Measurements from ENCODE around the gene DPP6. TPM values are rescaled to one million over a fixed set of nuclear protein-coding genes. Genes with fewer than 3 reads are reported as not detected.

The DPP6 gene
- total and polyA plus RNA-seq, 2 of the 8 experiments (the other 6 are each of a cell fraction or from before 2014, with no cell fraction given), result 4.7 to 6.8 TPM

- Histone ChIP-seq H2BK20ac (ENCODE audit: low read length) (no peak overlapping the region), H2AFZ (ENCODE audit: low read length) (no peak overlapping the region), H3K27ac (ENCODE audit: low read depth, low read length) (no peak overlapping the region), H2BK5ac (ENCODE audit: low read depth, low read length) (no peak overlapping the region; the same call in 1 of the 2 replicates), H3K9ac (replicated peaks in 1 of 4; ENCODE audit: extremely low read depth in 1 of 4, low read depth in 3 of 4, low read length in 3 of 4) (no peak overlapping the region), H3K36me3 (ENCODE audit: control insufficient read depth in 2 of 4, insufficient read depth in 4 of 4, low read length in 3 of 4) (no peaks in the 10 kb centered on the region; a peak in 1 of 8 replicates), H3K79me2 (ENCODE audit: control insufficient read depth in 1 of 2, insufficient read depth in 2 of 2, low read length in 2 of 2) (no peaks in the 10 kb centered on the region), H3K4me3 (ENCODE audit: extremely low read depth in 1 of 4, insufficient read depth in 2 of 4, low read depth in 3 of 4, low read length in 4 of 4) (no peak overlapping the region), H3K4ac (replicated peaks; ENCODE audit: insufficient read length, low read depth, low read length) (no peak overlapping the region), H3K23me2 (ENCODE audit: low read depth, low read length) (peaks cover 10% of the 10 kb centered on the region; the same call in 1 of the 2 replicates), H3K56ac (replicated peaks; ENCODE audit: insufficient read length, low read depth, low read length) (no peak overlapping the region), H2BK12ac (ENCODE audit: low read depth, low read length) (no peak overlapping the region), H4K20me1 (replicated peaks in 1 of 2; ENCODE audit: control insufficient read depth in 1 of 2, insufficient read depth in 2 of 2, low read length in 2 of 2) (peaks cover 1 to 11% of the 10 kb centered on the region in 2 experiments), H3K79me1 (ENCODE audit: low read depth, low read length) (peaks cover under 1% of the 10 kb centered on the region), H3K27me3 (replicated peaks in 1 of 4; ENCODE audit: control insufficient read depth in 3 of 4, extremely low read depth in 1 of 4, insufficient read depth in 3 of 4, low read length in 3 of 4) (no peaks in the 10 kb centered on the region), H3K14ac (ENCODE audit: insufficient read length) (no peak overlapping the region), H2AK5ac (ENCODE audit: low read depth, low read length) (no peak overlapping the region), H3K23ac (ENCODE audit: insufficient read length) (no peak overlapping the region), H3K4me1 (replicated peaks in 1 of 4; ENCODE audit: control insufficient read depth in 3 of 4, insufficient read depth in 4 of 4, low read length in 3 of 4) (peaks cover 0 to 2% (median 0%) of the 10 kb centered on the region in 4 experiments; a peak in 2 of 7 replicates), H3K18ac (ENCODE audit: extremely low read depth, low read length) (no peak overlapping the region), H2BK120ac (replicated peaks; ENCODE audit: low read depth, low read length) (no peak overlapping the region), H2BK15ac (ENCODE audit: low read length) (no peak overlapping the region), H4K5ac (ENCODE audit: insufficient read length, low read depth, low read length) (no peak overlapping the region), H3K4me2 (ENCODE audit: insufficient read depth in 1 of 2, low read depth in 2 of 2, low read length in 2 of 2) (no peak overlapping the region), H3K9me3 (ENCODE audit: insufficient read depth in 2 of 2, low read depth in 1 of 2, low read length in 1 of 2) (peaks cover 0 to 3% of the 10 kb centered on the region in 2 experiments; a peak in 1 of 4 replicates), H4K91ac (replicated peaks; ENCODE audit: insufficient read length, low read length) (no peak overlapping the region), H4K8ac (ENCODE audit: extremely low read depth, insufficient read depth, low read length) (no peak overlapping the region)
- no peak for TF ChIP-seq SIN3A (conservative IDR thresholded peaks at IDR 0.05 in 1 of 2, IDR thresholded peaks at IDR 0.05 in 1 of 2; ENCODE audit: low read depth in 1 of 2, low read length in 2 of 2)
- no peak for TF ChIP-seq SIX5 (IDR thresholded peaks at IDR 0.05; ENCODE audit: low read depth, low read length)
- no peak for TF ChIP-seq SP4 (IDR thresholded peaks at IDR 0.05; ENCODE audit: low read length)
- TF ChIP-seq CEBPB (IDR thresholded peaks at IDR 0.05; ENCODE audit: low read depth, low read length), result no peak
- TF ChIP-seq FOSL1 (IDR thresholded peaks at IDR 0.05; ENCODE audit: insufficient read depth, low read depth, low read length), result no peak
- no peak for TF ChIP-seq ASH2L (IDR thresholded peaks at IDR 0.05; ENCODE audit: low read length)
- TF ChIP-seq POLR2AphosphoS5 (IDR thresholded peaks at IDR 0.05; ENCODE audit: low read depth, low read length), result no peak
- TF ChIP-seq POU5F1 (IDR thresholded peaks at IDR 0.05; ENCODE audit: low read depth, low read length), result no peak
- no peak for TF ChIP-seq USF2 (IDR thresholded peaks at IDR 0.05; ENCODE audit: low read length)
- no peak for TF ChIP-seq MAFK (IDR thresholded peaks at IDR 0.05; ENCODE audit: low read depth, low read length)
- TF ChIP-seq EZH2 (IDR thresholded peaks at IDR 0.05; ENCODE audit: low read depth, low read length, severe bottlenecking), result no peak
- no peak for TF ChIP-seq GTF2F1 (IDR thresholded peaks at IDR 0.05; ENCODE audit: borderline replicate concordance, low read depth, low read length)
- CTCF ChIA-PET (ENCODE audit: partially characterized antibody), result no interaction called here
- POLR2A ChIA-PET (ENCODE audit: partially characterized antibody), result no interaction called here
- 95% methylated on average over 9 of the region's 9 CpGs; no CpG with 5 or more reads in 1 of the 2 experiments for WGBS, 2 experiments (ENCODE audit: extremely low coverage in 1 of 2, insufficient coverage in 1 of 2, insufficient read length in 1 of 2, insufficient replicate concordance in 2 of 2, low coverage in 1 of 2, low lambda C conversion rate in 2 of 2, missing lambda C conversion rate in 1 of 2)
- FAIRE-seq (no peak), DNase-seq (ENCODE audit: low read depth in 1 of 2, low spot score in 2 of 2) (no peak)
Observed at GRCh38 chr7:154579711-154580110, 527.5 kb downstream of the DPP6 start.
